Measurements from ENCODE around the gene NOL9. TPM values are rescaled to one million over a fixed set of nuclear protein-coding genes. Genes with fewer than 3 reads are reported as not detected.

Gene NOL9
- total and polyA plus RNA-seq, 9 of the 15 experiments (the other 6 are each of a cell fraction or from before 2014, with no cell fraction given): 5.6 to 76.5 (median 47.3) TPM

GRCh38 chr1:6579374-6580118 lies 25.2 kb upstream of the NOL9 start, which contains the start of gene ZBTB48 (continued):
- TF ChIP-seq, protein P1, sequence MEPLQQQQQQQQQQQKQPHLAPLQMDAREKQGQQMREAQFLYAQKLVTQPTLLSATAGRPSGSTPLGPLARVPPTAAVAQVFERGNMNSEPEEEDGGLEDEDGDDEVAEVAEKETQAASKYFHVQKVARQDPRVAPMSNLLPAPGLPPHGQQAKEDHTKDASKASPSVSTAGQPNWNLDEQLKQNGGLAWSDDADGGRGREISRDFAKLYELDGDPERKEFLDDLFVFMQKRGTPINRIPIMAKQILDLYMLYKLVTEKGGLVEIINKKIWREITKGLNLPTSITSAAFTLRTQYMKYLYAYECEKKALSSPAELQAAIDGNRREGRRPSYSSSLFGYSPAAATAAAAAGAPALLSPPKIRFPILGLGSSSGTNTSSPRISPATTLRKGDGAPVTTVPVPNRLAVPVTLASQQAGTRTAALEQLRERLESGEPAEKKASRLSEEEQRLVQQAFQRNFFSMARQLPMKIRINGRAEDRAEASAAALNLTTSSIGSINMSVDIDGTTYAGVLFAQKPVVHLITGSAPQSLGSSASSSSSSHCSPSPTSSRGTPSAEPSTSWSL (CRISPR knock-in tag; IDR thresholded peaks at IDR 0.05; ENCODE audit: borderline replicate concordance): no peak
- TF ChIP-seq BHLHE40 (IDR thresholded peaks at IDR 0.05; ENCODE audit: low read length) (peak; percentile 69), HDAC1 (IDR thresholded peaks at IDR 0.05) (no peak), IFI16 (CRISPR knock-in tag; IDR thresholded peaks at IDR 0.05) (no peak), SREBF2 (CRISPR knock-in tag; IDR thresholded peaks at IDR 0.05) (no peak), FUS (optimal IDR thresholded peaks at IDR 0.05; ENCODE audit: low read depth, low read length) (no peak), TARDBP (IDR thresholded peaks at IDR 0.05) (no peak), DLX4 (CRISPR knock-in tag; IDR thresholded peaks at IDR 0.05) (no peak), STAT5A (IDR thresholded peaks at IDR 0.05; ENCODE audit: borderline replicate concordance, low read length) (no peak), NFE2 (IDR thresholded peaks at IDR 0.05; ENCODE audit: low read depth) (no peak), NEUROD1 (IDR thresholded peaks at IDR 0.05; ENCODE audit: borderline replicate concordance, low read depth, low read length, partially characterized antibody) (peak; percentile 62), KDM2B (CRISPR knock-in tag; IDR thresholded peaks at IDR 0.05) (0 out of 2 replicates have a peak, but pooled peaks have one; percentile 34), PCBP1 (IDR thresholded peaks at IDR 0.05; ENCODE audit: low read depth, low read length, poor library complexity, severe bottlenecking) (no peak), ZNF778 (CRISPR knock-in tag; IDR thresholded peaks at IDR 0.05) (no peak), ZBTB8A (IDR thresholded peaks at IDR 0.05; ENCODE audit: partially characterized antibody) (no peak), TAF9B (IDR thresholded peaks at IDR 0.05; ENCODE audit: partially characterized antibody) (no peak), L3MBTL2 (IDR thresholded peaks at IDR 0.05) (peak; percentile 79), SREBF1 (IDR thresholded peaks at IDR 0.05; ENCODE audit: borderline replicate concordance, low read depth, low read length) (no peak)
- TF ChIP-seq, protein P2, sequence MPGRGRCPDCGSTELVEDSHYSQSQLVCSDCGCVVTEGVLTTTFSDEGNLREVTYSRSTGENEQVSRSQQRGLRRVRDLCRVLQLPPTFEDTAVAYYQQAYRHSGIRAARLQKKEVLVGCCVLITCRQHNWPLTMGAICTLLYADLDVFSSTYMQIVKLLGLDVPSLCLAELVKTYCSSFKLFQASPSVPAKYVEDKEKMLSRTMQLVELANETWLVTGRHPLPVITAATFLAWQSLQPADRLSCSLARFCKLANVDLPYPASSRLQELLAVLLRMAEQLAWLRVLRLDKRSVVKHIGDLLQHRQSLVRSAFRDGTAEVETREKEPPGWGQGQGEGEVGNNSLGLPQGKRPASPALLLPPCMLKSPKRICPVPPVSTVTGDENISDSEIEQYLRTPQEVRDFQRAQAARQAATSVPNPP (IDR thresholded peaks at IDR 0.05; ENCODE audit: borderline replicate concordance, insufficient read depth, insufficient read length): no peak
- TF ChIP-seq, protein P3, sequence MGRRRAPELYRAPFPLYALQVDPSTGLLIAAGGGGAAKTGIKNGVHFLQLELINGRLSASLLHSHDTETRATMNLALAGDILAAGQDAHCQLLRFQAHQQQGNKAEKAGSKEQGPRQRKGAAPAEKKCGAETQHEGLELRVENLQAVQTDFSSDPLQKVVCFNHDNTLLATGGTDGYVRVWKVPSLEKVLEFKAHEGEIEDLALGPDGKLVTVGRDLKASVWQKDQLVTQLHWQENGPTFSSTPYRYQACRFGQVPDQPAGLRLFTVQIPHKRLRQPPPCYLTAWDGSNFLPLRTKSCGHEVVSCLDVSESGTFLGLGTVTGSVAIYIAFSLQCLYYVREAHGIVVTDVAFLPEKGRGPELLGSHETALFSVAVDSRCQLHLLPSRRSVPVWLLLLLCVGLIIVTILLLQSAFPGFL (CRISPR knock-in tag; IDR thresholded peaks at IDR 0.05): no peak
- TF ChIP-seq, protein P4, sequence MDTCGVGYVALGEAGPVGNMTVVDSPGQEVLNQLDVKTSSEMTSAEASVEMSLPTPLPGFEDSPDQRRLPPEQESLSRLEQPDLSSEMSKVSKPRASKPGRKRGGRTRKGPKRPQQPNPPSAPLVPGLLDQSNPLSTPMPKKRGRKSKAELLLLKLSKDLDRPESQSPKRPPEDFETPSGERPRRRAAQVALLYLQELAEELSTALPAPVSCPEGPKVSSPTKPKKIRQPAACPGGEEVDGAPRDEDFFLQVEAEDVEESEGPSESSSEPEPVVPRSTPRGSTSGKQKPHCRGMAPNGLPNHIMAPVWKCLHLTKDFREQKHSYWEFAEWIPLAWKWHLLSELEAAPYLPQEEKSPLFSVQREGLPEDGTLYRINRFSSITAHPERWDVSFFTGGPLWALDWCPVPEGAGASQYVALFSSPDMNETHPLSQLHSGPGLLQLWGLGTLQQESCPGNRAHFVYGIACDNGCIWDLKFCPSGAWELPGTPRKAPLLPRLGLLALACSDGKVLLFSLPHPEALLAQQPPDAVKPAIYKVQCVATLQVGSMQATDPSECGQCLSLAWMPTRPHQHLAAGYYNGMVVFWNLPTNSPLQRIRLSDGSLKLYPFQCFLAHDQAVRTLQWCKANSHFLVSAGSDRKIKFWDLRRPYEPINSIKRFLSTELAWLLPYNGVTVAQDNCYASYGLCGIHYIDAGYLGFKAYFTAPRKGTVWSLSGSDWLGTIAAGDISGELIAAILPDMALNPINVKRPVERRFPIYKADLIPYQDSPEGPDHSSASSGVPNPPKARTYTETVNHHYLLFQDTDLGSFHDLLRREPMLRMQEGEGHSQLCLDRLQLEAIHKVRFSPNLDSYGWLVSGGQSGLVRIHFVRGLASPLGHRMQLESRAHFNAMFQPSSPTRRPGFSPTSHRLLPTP (IDR thresholded peaks at IDR 0.05; ENCODE audit: borderline replicate concordance, extremely low read depth, insufficient read length): no peak
